HG03139 (cell line): ENCODE measurements around the gene TARS1.
"Not testable (repeated sequence)": the region's sequence is repeated elsewhere in the genome, so short reads cannot be mapped to it uniquely, and the experiment has no call there.

Experiments
- ATAC-seq: cut with Tn5 transposase; IDR thresholded peaks from one replicate; pipeline ENCODE4 v1.9.1; 2021; ENCODE audit not compliant: unreplicated experiment

Gene TARS1

DNA sequence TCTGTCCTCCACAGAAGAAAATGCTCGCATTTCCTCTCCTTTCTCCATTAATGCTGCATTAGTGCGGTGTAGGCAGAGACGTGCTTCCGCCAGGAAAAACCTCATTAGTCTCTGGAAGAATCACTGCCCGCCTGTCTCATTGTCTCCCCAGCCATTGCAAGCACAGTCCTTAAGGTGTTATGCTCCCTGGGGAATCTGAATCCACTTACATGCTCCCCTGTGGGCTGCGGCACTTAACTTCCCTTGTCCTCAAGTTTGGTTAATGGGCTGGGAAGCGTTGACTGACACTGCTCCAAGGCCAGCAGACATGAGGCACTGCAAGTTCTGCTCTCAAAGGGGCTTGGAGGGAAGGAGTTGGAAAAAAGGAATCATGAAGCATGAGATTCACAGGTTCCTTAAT lies 41.6 kb downstream of the TARS1 start:
- ATAC-seq, result no peak

DNA sequence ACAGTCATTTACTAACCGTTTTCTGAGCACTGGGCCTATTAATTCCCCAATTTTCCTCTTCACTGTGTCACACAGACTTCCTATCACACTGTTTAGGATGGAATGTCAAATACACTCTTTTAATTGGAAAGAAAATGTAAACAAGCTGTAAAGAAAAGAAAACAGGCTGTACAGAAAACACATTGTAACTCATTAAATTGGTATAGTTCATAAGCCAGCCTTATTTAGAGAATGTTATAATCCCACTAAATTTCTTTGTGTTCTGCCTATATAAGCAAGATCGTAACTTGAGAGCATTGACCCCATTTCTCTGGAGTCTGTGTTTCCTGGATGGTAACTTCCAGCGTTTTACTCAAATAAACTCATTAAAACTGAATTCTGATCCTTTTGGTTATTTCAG lies 46.5 kb downstream of the TARS1 start:
- no peak for ATAC-seq

DNA sequence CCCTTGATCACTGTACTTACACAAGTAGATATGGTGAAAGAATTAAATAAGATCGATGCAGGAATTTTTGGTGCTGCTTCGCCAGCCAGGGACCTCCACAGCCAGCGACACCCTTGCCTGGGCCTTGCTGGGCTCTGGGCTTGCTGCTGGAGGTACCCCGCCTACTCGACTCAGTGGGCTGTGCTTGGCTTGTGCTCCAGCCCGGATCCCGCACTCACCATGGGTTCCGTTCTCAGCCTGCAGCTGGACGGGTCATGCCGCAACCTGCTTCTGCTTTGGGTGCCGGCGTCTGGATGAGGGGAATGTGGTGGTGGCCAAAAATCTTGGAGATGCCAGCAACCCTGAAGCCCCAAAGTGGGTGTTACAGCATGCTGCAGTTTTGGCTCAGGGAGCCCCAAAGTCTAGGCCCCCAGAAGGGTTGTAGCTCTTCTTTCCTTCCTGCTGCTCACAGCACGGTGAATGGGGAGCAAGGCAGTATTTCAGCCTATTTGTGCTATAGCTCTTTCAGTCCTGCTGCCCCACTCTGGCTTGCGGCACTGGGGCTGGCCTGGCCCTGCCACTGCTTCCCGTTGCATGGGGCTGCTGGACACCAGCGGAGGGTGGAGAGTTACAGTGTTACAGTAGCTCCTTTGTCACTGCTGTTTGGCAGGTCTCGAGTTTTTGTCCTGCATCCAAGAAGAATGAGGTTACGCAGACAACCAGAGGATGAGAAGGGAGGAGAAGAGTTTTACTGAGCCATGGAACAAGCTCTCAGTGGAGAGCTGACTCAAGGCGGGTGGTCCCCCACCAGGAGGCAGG lies 48.0 kb downstream of the TARS1 start:
- no peak for ATAC-seq

DNA sequence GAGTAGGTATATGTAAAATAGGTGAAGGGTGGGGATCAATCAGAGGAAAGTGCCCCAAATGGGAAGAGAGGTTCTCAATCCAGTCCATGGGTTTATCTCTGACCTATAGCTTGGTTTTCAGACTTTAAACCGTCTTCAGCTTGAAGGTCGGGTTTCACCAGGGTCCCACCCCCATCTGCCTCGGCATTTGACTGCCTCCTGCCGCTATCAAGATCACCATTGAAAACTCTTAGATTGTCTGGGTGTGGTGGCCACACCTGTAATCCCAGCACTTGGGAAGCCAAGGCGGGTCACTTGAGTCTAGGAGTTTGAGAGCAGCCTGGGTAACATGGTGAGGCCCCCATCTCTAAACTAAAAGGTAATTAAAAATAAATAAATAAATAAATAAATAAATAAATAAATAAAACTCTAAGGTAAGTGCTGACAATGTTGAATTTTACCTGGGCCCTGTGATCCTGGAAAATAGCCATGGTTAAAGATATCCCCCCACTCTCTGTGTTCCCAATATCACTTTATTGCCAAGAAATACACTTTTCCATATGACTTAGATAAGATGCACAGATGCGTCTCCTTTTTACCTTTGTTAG lies 48.8 kb downstream of the TARS1 start:
- ATAC-seq, result no peak

DNA sequence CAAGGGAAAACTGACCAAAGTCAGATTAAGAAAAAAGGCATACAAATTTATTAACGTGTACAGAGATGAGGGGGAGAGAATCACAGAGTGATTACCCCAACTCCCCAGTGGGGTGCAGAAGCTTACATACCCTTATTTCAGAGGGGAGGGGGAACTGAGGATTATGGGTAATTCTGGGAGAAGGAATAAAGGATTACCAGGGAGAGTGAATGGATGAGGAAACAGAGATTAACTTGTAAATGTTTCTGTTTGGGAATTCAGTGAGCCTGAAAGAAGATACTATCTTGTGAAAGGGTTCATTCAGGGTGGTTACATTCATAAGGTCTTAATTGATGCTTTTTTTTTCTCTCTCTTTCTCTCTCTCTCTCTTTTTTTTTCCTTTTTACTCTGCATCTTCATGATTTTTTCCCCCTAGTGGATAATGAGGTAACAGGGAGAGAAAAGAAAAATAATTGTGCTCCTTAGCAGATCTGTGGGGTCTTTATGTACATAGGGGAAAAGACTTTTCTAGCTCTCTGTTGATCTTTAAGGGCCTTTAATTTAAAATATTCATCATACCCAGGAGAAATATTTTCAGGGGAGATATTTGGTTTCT lies 49.4 kb downstream of the TARS1 start:
- no peak for ATAC-seq

DNA sequence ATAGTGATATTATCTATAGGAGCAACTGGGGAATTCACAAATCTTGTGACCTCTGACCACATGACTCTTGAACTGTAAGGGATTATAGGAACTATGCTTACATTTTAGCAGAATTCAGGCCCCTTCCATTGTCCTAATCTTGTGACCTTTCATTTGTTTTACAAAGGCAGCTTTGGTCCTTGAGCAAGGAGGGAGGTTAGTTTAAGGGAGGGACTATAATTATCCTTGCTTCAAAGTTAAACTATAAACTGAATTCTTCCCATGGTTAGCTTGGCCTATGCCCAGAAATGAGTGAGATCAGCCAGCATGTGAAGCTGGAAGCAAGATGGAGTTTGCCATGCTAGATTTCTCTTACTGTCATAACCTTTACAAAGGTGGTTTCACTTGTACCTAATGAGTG lies 51.2 kb downstream of the TARS1 start:
- no peak for ATAC-seq

DNA sequence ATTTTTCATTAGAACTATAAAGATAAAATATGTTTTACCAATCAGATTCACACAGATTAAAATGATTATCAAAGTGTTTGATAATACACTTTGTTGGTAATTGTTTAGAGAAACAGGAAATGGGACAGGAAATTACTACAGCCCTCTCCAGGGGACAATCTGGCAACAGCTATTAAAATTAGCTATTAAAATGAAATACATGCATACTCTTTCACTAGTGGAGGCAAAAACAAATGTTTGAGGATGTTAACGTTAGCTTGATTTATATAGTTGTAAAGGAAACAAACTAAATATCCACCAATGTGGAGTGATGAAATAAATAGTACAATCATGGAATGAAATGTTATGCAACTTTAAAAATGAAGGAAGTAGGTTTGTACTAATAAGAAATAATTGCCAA lies 53.7 kb downstream of the TARS1 start:
- ATAC-seq, result no peak

DNA sequence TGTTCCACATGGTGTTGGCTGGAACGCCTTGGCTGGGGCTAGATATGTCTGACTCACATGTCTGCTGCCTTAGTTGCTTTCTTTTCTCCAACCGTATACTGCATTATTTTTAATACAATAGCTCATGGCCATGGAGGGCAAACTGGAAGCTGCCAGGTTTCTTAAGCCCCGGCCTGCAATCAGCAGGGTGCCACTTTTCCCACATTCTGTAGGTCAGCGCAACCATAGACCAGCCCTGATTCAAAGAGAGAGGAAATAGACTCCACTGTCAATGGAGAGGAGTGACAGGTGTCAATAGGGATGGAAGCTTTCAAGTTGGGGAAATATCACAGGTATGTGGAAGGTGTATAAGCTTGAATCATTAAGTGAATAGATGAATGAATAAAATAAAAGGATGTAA lies 60.5 kb downstream of the TARS1 start:
- no peak for ATAC-seq

DNA sequence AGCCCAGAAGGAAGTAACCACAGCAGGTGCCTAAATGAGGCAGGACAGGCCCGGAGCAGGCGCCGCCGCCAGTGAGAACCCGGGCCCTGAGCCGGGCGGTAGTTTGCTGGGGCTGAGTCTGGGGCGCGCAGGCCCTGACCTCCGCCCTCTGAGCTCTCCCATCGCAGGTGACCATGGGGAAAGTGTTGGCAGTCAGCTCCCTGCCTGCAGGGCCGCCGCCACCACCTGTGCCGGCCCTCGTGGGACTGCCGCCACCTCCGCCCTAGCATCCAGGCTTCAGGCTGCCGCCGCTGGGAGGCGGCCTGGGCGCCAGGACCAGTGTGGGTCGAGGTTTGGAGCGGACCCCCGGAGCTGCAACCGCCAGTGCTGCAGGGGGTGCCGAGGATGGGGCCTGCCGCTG lies 61.1 kb downstream of the TARS1 start:
- ATAC-seq, result no peak

DNA sequence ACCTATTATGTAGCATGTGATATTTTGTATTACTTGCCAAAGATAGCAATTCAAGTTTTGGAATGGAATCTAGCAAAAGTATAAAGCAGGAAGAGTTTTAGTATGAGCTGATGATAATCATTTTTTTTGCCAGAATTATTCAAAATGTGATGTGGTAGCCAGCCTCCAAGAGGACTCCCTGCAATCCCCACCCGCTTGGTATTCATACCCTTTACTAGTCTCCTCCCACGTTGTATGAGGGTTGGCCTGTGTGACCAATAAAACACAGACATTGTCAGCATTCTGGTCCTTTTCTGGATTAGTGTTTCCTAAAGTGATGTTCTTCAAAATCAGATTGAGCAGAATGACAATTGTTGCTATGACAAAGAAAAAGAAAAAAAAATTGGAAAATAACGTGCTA lies 63.8 kb downstream of the TARS1 start:
- ATAC-seq, result no peak

DNA sequence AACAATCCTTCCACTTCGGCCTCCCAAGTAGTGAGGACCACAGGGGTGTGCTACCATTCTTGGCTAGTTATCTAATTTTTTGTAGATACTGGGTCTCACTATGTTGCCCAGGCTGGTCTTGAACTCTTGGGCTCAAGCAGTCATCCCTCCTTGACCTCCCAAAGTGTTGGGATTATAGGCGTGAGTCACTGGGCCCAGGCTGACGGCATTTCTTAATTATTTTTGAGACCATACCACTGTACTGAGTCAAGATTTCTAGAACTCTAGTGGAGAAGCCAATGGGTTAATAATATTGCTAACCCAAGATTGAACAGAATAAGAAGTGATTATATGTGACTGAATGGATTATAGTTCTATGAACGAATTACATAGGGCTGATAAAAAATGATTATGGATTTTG lies 66.7 kb downstream of the TARS1 start:
- ATAC-seq, result no peak

DNA sequence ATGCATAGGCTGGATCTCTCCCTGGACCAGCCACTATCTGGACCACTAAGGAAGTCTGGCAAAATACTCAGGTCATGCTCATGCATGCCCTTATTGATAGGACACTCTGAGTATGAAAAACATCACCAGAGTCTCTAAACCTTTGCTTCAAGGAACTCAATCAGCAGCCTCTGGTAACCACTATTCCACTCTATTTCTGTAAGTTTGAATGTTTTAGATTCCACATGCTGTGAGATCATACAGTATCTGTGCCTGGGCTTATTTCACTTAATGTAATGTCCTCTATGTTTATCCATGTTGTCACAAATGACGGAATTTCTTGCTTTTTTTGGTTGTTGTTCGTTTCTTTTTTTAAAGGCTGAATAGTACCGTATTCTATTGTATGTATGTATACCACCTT lies 68.3 kb downstream of the TARS1 start:
- no peak for ATAC-seq

DNA sequence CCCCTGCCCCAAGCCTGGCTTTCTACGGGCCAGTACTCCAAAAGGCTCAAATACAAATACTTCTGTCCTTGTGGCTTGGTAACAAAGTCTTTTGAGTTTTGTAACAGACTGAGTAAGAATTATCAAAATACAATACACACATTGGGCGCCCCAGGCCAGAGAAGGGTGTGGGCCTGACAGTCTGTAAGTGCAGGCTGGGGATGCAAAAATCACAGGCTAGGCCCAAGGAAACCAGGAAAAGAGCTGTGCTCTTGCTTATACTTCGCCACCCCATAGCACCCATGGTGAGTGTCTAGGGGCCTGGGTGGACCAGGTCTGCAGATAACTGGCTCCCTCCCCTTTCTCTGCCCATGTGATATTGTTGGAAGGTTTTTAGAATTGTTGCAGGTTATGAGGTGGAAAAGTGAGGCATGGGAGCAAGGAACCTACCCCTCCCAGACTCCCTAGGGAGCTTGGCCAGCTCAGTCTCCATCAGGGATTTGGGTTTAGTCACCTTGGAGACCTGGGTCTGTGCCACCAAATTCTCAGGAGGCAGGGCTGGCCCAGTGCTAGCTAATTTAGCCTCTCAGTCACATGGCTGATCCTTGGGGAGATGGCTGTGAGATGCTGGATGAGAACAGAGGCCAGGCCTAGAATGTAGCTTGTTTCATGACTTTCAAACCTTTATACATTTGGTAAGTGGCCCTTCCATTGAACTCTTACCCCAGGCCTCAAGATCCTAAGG lies 72.9 kb downstream of the TARS1 start:
- ATAC-seq, result no peak

DNA sequence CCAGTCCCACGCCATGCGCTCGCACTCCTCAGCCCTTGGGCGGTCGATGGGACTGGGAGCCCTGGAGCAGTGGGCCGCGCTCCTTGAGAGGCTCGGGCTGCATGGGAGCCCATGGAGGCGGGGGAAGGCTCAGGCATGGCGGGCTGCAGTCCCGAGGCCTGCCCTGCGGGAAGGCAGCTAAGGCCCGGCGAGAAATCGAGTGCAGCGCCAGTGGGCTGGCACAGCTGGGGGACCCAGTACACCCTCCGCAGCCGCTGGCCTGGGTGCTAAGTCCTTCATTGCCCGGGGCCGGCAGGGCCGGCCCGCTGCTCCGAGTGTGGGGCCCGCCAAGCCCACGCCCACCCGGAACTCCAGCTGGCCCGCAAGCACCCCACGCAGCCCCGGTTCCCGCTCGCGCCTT lies 74.6 kb downstream of the TARS1 start:
- ATAC-seq, result not testable (repeated sequence)

DNA sequence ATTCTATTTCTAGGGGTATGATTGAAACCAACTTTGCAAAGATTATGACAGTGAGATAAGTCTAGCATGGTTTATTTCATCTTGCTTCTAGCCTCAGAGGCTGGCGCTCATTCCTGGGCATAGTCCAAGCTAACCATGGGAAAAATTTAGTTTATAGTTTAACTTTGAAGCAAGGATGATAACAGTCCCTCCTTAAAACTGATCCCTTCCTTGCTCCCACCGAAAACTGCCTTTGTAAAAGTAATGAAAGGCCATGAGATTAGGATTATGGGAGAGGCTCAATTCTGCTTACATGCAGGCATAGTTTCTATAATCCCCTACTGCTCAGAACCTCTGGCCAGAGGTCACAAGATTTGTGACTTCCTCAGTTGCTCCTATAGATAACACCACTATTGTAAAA lies 75.7 kb downstream of the TARS1 start:
- no peak for ATAC-seq
